Suprapubic skin (tissue), 3 donors: ENCODE results near the gene ZNF708.

Source experiments
- POLR2A ChIP-seq, 2 donors: fragments of 450-650 bp; IDR thresholded peaks; one replicate each; pipeline ENCODE4 v1.6.1; 2017; ENCODE audit warnings: antibody characterized with exemption in 2 of 2, mild to moderate bottlenecking in 2 of 2, moderate library complexity in 2 of 2
- TF ChIP-seq, protein P1 (sequence below), 2 donors: fragments of 200-600 bp in 1 of 2; fragments of 450-650 bp in 1 of 2; sonication (generic) in 1 of 2; IDR thresholded peaks; one replicate each; pipeline ENCODE4 v1.5.1; 2016 to 2019; ENCODE audit warnings: antibody characterized with exemption in 2 of 2, mild to moderate bottlenecking in 1 of 2, moderate library complexity in 1 of 2

DNA sequence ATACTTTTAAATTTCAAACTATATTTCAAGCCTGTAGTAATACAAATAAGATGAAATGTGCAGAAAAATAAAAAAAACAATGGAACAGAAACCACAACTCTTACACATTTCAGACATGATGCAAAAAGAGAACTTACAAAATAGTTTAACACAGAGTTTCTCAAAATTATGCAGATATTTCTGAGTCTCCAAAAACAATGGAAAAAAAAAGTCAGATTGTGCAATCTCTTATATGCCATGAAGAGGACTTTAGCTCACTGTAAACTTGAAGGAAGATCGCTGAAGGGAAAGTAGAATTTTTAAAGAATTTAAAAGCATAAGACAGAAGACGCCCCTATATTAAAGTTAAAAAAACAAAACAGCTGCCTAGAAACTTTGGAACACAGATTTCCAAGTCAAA, 20.4 kb downstream of the ZNF708 start:
- TF ChIP-seq, protein P1, sequence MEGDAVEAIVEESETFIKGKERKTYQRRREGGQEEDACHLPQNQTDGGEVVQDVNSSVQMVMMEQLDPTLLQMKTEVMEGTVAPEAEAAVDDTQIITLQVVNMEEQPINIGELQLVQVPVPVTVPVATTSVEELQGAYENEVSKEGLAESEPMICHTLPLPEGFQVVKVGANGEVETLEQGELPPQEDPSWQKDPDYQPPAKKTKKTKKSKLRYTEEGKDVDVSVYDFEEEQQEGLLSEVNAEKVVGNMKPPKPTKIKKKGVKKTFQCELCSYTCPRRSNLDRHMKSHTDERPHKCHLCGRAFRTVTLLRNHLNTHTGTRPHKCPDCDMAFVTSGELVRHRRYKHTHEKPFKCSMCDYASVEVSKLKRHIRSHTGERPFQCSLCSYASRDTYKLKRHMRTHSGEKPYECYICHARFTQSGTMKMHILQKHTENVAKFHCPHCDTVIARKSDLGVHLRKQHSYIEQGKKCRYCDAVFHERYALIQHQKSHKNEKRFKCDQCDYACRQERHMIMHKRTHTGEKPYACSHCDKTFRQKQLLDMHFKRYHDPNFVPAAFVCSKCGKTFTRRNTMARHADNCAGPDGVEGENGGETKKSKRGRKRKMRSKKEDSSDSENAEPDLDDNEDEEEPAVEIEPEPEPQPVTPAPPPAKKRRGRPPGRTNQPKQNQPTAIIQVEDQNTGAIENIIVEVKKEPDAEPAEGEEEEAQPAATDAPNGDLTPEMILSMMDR (IDR thresholded peaks at IDR 0.05): no peak
- TF ChIP-seq POLR2A (IDR thresholded peaks at IDR 0.05): no peak
